WTC11 (cell line): ENCODE data around the gene VWDE. TPM values are rescaled to one million over a fixed set of nuclear protein-coding genes. Genes with fewer than 3 reads are reported as not detected.
"Not testable (repeated sequence)": the region's sequence is repeated elsewhere in the genome, so short reads cannot be mapped to it uniquely, and the experiment has no call there.

Experiments used
- ATAC-seq: fragments of 200-7000 bp; cut with Tn5 transposase; 2 replicates; pipeline ENCODE4 v1.10.0; 2021; ENCODE audit warnings: mild to moderate bottlenecking, moderate library complexity
- CTCF ChIA-PET: fragments of 300-600 bp; sonication (Branson Sonifier 250); formaldehyde crosslinking; loops from one replicate; lab custom pipeline; 2021; ENCODE audit warnings: antibody characterized with exemption; lab: Charles Lee
- POLR2A ChIA-PET: fragments of 350-600 bp; sonication (Branson Sonifier 250); formaldehyde crosslinking; loops from one replicate; lab custom pipeline; 2021; ENCODE audit warnings: antibody characterized with exemption; lab: Charles Lee
- DNase-seq: peaks from one replicate; pipeline ENCODE4 v3.0.0; 2021; ENCODE audit warnings: low spot score
- H3K27ac Mint-ChIP-seq: 2 replicates; pipeline ENCODE4 v1.8.0; 2021; ENCODE audit warnings: mixed read lengths
- H3K27me3 Mint-ChIP-seq: 2 replicates; pipeline ENCODE4 v1.8.0; 2021; ENCODE audit warnings: low read depth, mild to moderate bottlenecking, moderate library complexity, mixed read lengths
- H3K36me3 Mint-ChIP-seq: 2 replicates; pipeline ENCODE4 v1.8.0; 2021; ENCODE audit warnings: mixed read lengths
- H3K4me1 Mint-ChIP-seq: 2 replicates; pipeline ENCODE4 v1.8.0; 2022; ENCODE audit warnings: mixed read lengths
- H3K4me3 Mint-ChIP-seq: 2 replicates; pipeline ENCODE4 v1.8.0; 2021; ENCODE audit warnings: mild to moderate bottlenecking, moderate library complexity, mixed read lengths
- H3K9me3 Mint-ChIP-seq: 2 replicates; pipeline ENCODE4 v1.8.0; 2021; ENCODE audit warnings: mixed read lengths
- CBFB ChIP-seq: sonication (generic); formaldehyde crosslinking; IDR thresholded peaks from 2 replicates; pipeline ENCODE4 v1.8.1; 2022; ENCODE audit warnings: mild to moderate bottlenecking, low read depth, missing genetic modification reagents
- ELF4 ChIP-seq: sonication (generic); formaldehyde crosslinking; IDR thresholded peaks from 2 replicates; pipeline ENCODE4 v1.8.1; 2022; ENCODE audit warnings: low read depth, mild to moderate bottlenecking, moderate library complexity, missing genetic modification reagents
- EMX1 ChIP-seq: fragments of 250-450 bp; sonication (Bioruptor Pico); IDR thresholded peaks from 2 replicates; pipeline ENCODE4 v1.8.0; 2021; ENCODE audit warnings: mild to moderate bottlenecking
- ESRRA ChIP-seq: sonication (generic); formaldehyde crosslinking; IDR thresholded peaks from 2 replicates; pipeline ENCODE4 v1.8.1; 2022; ENCODE audit warnings: mild to moderate bottlenecking, missing genetic modification reagents, borderline replicate concordance
- NR1H2 ChIP-seq: sonication (generic); formaldehyde crosslinking; IDR thresholded peaks from 2 replicates; pipeline ENCODE4 v1.9.0; 2021; ENCODE audit warnings: mild to moderate bottlenecking, moderate library complexity, missing genetic modification reagents
- NR3C1 ChIP-seq: sonication (generic); formaldehyde crosslinking; conservative IDR thresholded peaks from 2 replicates; pipeline ENCODE4 v1.8.1; 2023; ENCODE audit warnings: low read depth, mild to moderate bottlenecking, missing genetic modification reagents
- RORB ChIP-seq: fragments of 250-450 bp; sonication (Bioruptor Pico); IDR thresholded peaks from 2 replicates; pipeline ENCODE4 v1.9.0; 2021; ENCODE audit warnings: mild to moderate bottlenecking
- SOX15 ChIP-seq: fragments of 250-450 bp; sonication (Bioruptor Pico); IDR thresholded peaks from 2 replicates; pipeline ENCODE4 v1.9.0; 2021; ENCODE audit warnings: mild to moderate bottlenecking
- TCF7 ChIP-seq: sonication (generic); formaldehyde crosslinking; IDR thresholded peaks from 2 replicates; pipeline ENCODE4 v1.8.0; 2022; ENCODE audit warnings: mild to moderate bottlenecking, low read depth, missing genetic modification reagents, moderate library complexity
- TP53 ChIP-seq: sonication (generic); formaldehyde crosslinking; IDR thresholded peaks from 2 replicates; pipeline ENCODE4 v1.8.1; 2023; ENCODE audit warnings: mild to moderate bottlenecking, missing genetic modification reagents
- ZBTB21 ChIP-seq: sonication (generic); formaldehyde crosslinking; IDR thresholded peaks from 2 replicates; pipeline ENCODE4 v1.8.1; 2023; ENCODE audit warnings: mild to moderate bottlenecking, missing genetic modification reagents, borderline replicate concordance
- ZNF219 ChIP-seq: sonication (generic); formaldehyde crosslinking; IDR thresholded peaks from 2 replicates; pipeline ENCODE4 v1.8.0; 2023; ENCODE audit warnings: missing genetic modification reagents, mild to moderate bottlenecking, borderline replicate concordance
- ZNF232 ChIP-seq: sonication (generic); formaldehyde crosslinking; IDR thresholded peaks from 2 replicates; pipeline ENCODE4 v1.8.0; 2022; ENCODE audit warnings: mild to moderate bottlenecking, missing genetic modification reagents
- ZNF423 ChIP-seq: fragments of 250-450 bp; sonication (Bioruptor Pico); IDR thresholded peaks from 2 replicates; pipeline ENCODE4 v2.1.2; 2022; ENCODE audit warnings: mild to moderate bottlenecking, moderate library complexity
- total RNA-seq: library from RNA; stranded (reverse); gene quantifications from 3 replicates; pipeline ENCODE4 v1.2.3, GENCODE V29; 2021
- TF ChIP-seq, protein P1 (sequence below): fragments of 250-450 bp; sonication (Bioruptor Pico); IDR thresholded peaks from 2 replicates; pipeline ENCODE4 v2.1.2; 2022; ENCODE audit warnings: mild to moderate bottlenecking, moderate library complexity
- TF ChIP-seq, protein P2 (sequence below): fragments of 200-600 bp; IDR thresholded peaks from 2 replicates; pipeline ENCODE4 v1.8.0; 2022; ENCODE audit warnings: antibody characterized with exemption
- TF ChIP-seq, protein P3 (sequence below): fragments of 250-450 bp; sonication (Bioruptor Pico); IDR thresholded peaks from 2 replicates; pipeline ENCODE4 v1.9.0; 2021; ENCODE audit warnings: mild to moderate bottlenecking, borderline replicate concordance
- TF ChIP-seq, protein P4 (sequence below): sonication (generic); formaldehyde crosslinking; conservative IDR thresholded peaks from 2 replicates; pipeline ENCODE4 v1.8.1; 2022; ENCODE audit warnings: mild to moderate bottlenecking, missing genetic modification reagents
- TF ChIP-seq, protein P5 (sequence below): sonication (generic); formaldehyde crosslinking; IDR thresholded peaks from 2 replicates; pipeline ENCODE4 v1.8.0; 2023; ENCODE audit warnings: missing genetic modification reagents

VWDE gene
- total RNA-seq, 1 experiment from 2014 or later = 21.0 TPM

DNA sequence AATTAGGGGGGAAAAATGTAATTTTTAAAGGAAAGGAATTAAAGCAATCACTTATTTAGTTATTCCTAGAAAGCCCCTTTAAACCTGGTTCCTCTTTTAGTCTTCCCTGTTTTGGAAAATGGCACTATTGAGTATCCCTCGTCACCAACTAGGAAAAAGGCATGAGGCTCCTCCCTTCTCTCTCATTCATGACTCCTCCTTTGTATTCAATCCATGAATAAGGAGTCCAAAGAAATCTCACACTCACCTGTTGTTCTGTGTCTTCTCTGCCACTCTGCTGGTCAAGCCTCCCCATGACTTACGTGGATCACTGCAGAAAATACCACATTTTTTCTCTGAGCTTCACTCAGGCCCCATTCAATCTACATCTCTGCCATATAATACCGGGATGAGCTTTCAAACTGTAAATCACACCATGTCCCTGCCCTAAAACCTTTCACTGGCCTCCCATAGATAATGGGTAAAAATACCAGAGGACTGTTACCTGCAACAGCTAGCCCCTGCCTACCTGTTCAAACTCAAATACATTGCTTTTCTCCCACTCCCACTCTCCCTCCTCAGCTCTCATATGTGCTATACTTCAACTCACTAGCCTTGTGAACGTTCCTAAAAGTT, 5.5 kb upstream of the VWDE start:
- peak overlapping the region; percentile 82 for H3K27ac Mint-ChIP-seq

DNA sequence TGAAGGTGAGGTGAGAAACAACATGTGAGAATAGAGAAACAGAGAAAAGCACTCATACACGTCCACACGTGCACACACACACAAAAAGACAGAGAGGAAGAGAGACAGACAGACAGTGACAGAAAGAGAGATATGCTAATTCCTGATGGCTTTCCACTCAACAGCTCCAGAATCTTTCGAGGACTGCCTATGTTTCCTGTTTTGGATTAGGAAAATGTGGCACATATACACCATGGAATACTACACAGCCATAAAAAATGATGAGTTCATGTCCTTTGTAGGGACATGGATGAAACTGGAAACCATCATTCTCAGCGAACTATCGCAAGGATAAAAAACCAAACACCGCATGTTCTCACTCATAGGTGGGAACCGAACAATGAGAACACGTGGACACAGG, 4.0 kb upstream of the VWDE start:
- DNase-seq, H3K36me3 Mint-ChIP-seq, H3K27me3 Mint-ChIP-seq, H3K4me3 Mint-ChIP-seq, POLR2A ChIA-PET, ATAC-seq, CTCF ChIA-PET, H3K27ac Mint-ChIP-seq: not testable (repeated sequence)
- peaks cover 11% of the 10 kb centered on the region for H3K9me3 Mint-ChIP-seq
- peaks cover 24% of the 10 kb centered on the region for H3K4me1 Mint-ChIP-seq

More for the DNA sequence above, 5.5 kb upstream of the VWDE start:
- ChIA-PET CTCF (interaction anchor here (0.9 to 1.6 kb wide), 5 partner anchors 20 to 81 kb away, joined by 3 to 6 read pairs (median 4); no protein-coding TSS in a partner anchor), POLR2A (no interaction called here)
- no peak for TF ChIP-seq TP53
- no peak for TF ChIP-seq ESRRA (CRISPR knock-in tag)
- no peak for TF ChIP-seq EMX1 (CRISPR knock-in tag)
- TF ChIP-seq ZNF232 = no peak
- TF ChIP-seq, protein P1, sequence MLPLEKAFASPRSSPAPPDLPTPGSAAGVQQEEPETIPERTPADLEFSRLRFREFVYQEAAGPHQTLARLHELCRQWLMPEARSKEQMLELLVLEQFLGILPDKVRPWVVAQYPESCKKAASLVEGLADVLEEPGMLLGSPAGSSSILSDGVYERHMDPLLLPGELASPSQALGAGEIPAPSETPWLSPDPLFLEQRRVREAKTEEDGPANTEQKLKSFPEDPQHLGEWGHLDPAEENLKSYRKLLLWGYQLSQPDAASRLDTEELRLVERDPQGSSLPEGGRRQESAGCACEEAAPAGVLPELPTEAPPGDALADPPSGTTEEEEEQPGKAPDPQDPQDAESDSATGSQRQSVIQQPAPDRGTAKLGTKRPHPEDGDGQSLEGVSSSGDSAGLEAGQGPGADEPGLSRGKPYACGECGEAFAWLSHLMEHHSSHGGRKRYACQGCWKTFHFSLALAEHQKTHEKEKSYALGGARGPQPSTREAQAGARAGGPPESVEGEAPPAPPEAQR = no peak
- no peak for TF ChIP-seq NR1H2 (CRISPR knock-in tag)
- TF ChIP-seq ZNF423 = no peak
- TF ChIP-seq NR3C1 (CRISPR knock-in tag) = no peak
- Mint-ChIP-seq H3K36me3 (peaks cover 5% of the 10 kb centered on the region), H3K4me3 (no peak overlapping the region), H3K4me1 (peaks cover 26% of the 10 kb centered on the region), H3K9me3 (peaks cover 11% of the 10 kb centered on the region), H3K27me3 (peaks cover 4% of the 10 kb centered on the region)
- DNase-seq (no peak), ATAC-seq (peak; percentile 74)

DNA sequence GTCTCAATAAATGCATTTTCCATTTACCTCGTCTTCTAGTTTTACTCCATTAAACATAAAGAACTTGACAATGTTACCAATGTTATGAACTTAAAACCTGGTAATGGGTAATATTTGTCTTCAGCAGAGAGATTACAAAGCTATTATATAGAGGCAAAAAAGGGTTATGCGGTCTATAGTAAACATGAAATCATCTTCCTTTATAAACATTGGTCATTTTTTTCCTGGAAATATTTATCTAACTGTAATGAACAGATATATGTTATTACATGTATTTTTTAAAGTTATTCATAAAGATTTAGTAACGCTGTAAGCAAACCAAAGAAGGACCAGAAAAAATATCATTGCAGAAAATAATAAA, 1.3 kb downstream of the VWDE start:
- H3K4me3 Mint-ChIP-seq = peak overlapping the region; percentile 98
- TF ChIP-seq ELF4 = no peak
- TF ChIP-seq, all 79 proteins: peak for 0
- ATAC-seq (no peak), DNase-seq (no peak)
- H3K4me1 Mint-ChIP-seq = peaks cover 38% of the 10 kb centered on the region
- POLR2A ChIA-PET = no interaction called here
- no peak overlapping the region for H3K27ac Mint-ChIP-seq
- CTCF ChIA-PET = no interaction called here
- H3K9me3 Mint-ChIP-seq = peaks cover 23% of the 10 kb centered on the region
- H3K27me3 Mint-ChIP-seq = peaks cover 10% of the 10 kb centered on the region
- H3K36me3 Mint-ChIP-seq = peaks cover 23% of the 10 kb centered on the region

DNA sequence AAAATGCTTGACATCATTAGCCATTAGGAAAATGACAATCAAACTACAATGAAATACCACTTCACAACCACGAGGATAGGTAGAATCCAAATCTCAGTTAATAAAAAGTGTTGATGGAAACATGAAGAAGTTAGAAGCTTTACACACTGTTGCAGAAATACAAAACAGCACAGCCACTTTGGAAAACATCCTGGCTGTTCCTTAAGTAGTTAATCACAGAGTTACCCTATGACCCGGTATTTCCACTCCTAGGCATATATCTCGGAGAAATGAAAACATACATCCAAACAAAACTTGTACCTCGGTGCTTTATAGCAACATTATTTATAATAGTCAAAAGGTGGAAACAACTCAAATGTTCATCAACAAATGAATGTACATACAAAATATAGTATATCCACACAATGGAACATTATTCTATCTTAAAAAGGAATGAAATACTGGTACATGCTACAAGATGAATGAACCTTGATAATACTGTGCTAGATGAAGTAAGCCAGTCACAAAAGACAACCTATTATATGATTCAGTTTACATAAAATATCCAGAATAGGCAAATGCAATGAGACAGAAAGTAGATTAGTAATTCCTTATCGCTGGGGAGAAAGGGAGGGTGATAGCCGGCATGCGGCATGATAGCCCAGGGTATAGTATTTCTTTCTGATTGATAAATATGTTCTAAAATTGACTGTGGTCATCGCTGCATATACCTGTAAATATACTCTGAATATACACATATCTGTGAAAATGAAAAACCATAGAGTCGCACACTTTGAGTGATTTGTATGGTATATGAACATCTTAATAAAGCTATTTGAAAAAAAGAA, 1.9 kb downstream of the VWDE start:
- peaks cover 10% of the 10 kb centered on the region for H3K27me3 Mint-ChIP-seq
- peaks cover 26% of the 10 kb centered on the region for H3K9me3 Mint-ChIP-seq
- POLR2A ChIA-PET = no interaction called here
- CTCF ChIA-PET = interaction anchor here (1.5 kb wide), 1 partner anchor 21 kb away, joined by 4 read pairs; no protein-coding TSS in a partner anchor
- H3K36me3 Mint-ChIP-seq = peaks cover 27% of the 10 kb centered on the region
- ATAC-seq (no peak), DNase-seq (no peak)
- H3K4me1 Mint-ChIP-seq = peaks cover 38% of the 10 kb centered on the region
- peak overlapping the region; percentile 98 for H3K4me3 Mint-ChIP-seq
- H3K27ac Mint-ChIP-seq = no peak overlapping the region; the same call in 1 of the 2 replicates
- TF ChIP-seq, protein P2, sequence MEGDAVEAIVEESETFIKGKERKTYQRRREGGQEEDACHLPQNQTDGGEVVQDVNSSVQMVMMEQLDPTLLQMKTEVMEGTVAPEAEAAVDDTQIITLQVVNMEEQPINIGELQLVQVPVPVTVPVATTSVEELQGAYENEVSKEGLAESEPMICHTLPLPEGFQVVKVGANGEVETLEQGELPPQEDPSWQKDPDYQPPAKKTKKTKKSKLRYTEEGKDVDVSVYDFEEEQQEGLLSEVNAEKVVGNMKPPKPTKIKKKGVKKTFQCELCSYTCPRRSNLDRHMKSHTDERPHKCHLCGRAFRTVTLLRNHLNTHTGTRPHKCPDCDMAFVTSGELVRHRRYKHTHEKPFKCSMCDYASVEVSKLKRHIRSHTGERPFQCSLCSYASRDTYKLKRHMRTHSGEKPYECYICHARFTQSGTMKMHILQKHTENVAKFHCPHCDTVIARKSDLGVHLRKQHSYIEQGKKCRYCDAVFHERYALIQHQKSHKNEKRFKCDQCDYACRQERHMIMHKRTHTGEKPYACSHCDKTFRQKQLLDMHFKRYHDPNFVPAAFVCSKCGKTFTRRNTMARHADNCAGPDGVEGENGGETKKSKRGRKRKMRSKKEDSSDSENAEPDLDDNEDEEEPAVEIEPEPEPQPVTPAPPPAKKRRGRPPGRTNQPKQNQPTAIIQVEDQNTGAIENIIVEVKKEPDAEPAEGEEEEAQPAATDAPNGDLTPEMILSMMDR = no peak
- TF ChIP-seq SOX15 (CRISPR knock-in tag) (no peak), CBFB (no peak), TCF7 (CRISPR knock-in tag) (no peak), ZNF219 (CRISPR knock-in tag) (no peak), ZBTB21 (CRISPR knock-in tag) (no peak), RORB (CRISPR knock-in tag) (no peak)
- TF ChIP-seq, protein P3, sequence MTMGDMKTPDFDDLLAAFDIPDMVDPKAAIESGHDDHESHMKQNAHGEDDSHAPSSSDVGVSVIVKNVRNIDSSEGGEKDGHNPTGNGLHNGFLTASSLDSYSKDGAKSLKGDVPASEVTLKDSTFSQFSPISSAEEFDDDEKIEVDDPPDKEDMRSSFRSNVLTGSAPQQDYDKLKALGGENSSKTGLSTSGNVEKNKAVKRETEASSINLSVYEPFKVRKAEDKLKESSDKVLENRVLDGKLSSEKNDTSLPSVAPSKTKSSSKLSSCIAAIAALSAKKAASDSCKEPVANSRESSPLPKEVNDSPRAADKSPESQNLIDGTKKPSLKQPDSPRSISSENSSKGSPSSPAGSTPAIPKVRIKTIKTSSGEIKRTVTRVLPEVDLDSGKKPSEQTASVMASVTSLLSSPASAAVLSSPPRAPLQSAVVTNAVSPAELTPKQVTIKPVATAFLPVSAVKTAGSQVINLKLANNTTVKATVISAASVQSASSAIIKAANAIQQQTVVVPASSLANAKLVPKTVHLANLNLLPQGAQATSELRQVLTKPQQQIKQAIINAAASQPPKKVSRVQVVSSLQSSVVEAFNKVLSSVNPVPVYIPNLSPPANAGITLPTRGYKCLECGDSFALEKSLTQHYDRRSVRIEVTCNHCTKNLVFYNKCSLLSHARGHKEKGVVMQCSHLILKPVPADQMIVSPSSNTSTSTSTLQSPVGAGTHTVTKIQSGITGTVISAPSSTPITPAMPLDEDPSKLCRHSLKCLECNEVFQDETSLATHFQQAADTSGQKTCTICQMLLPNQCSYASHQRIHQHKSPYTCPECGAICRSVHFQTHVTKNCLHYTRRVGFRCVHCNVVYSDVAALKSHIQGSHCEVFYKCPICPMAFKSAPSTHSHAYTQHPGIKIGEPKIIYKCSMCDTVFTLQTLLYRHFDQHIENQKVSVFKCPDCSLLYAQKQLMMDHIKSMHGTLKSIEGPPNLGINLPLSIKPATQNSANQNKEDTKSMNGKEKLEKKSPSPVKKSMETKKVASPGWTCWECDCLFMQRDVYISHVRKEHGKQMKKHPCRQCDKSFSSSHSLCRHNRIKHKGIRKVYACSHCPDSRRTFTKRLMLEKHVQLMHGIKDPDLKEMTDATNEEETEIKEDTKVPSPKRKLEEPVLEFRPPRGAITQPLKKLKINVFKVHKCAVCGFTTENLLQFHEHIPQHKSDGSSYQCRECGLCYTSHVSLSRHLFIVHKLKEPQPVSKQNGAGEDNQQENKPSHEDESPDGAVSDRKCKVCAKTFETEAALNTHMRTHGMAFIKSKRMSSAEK (CRISPR knock-in tag) = no peak
- TF ChIP-seq, protein P4, sequence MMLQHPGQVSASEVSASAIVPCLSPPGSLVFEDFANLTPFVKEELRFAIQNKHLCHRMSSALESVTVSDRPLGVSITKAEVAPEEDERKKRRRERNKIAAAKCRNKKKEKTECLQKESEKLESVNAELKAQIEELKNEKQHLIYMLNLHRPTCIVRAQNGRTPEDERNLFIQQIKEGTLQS (CRISPR knock-in tag) = no peak
- TF ChIP-seq, protein P5, sequence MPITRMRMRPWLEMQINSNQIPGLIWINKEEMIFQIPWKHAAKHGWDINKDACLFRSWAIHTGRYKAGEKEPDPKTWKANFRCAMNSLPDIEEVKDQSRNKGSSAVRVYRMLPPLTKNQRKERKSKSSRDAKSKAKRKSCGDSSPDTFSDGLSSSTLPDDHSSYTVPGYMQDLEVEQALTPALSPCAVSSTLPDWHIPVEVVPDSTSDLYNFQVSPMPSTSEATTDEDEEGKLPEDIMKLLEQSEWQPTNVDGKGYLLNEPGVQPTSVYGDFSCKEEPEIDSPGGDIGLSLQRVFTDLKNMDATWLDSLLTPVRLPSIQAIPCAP (CRISPR knock-in tag) = no peak
